ENCODE data around the gene LILRB4. TPM values are rescaled to one million over a fixed set of nuclear protein-coding genes. Genes with fewer than 3 reads are reported as not detected.
"Not testable (repeated sequence)": the region's sequence is repeated elsewhere in the genome, so short reads cannot be mapped to it uniquely, and the experiment has no call there.

LILRB4 gene
- polyA plus RNA-seq, 1 donor = 2.2 TPM

- not testable (repeated sequence) for H3K27ac ChIP-seq (ENCODE audit: low read length); H3K4me3 ChIP-seq (ENCODE audit: low read length); H3K9me3 ChIP-seq (ENCODE audit: control insufficient read depth, low read depth, low read length); H3K4me1 ChIP-seq (ENCODE audit: control insufficient read depth, insufficient read depth, low read length); H3K36me3 ChIP-seq (ENCODE audit: control insufficient read depth, insufficient read depth, low read length); DNase-seq; H3K27me3 ChIP-seq (ENCODE audit: control insufficient read depth, insufficient read depth, low read length)
- 100% methylated on average over 1 of the region's 9 CpGs for WGBS (ENCODE audit: insufficient coverage, low lambda C conversion rate)
Measured at GRCh38 chr19:54630262-54630661, 32.5 kb upstream of the LILRB4 start, which contains the start of gene LILRB1. LILRB1 (plus strand) TSS chr19:54630484; CDS start chr19:54631074, 590 bp downstream.

GRCh38 chr19:54630782-54631181 is 32.0 kb upstream of the LILRB4 start:
- DNase-seq = no peak
- H3K9me3 ChIP-seq (ENCODE audit: control insufficient read depth, low read depth, low read length) = no peaks in the 10 kb centered on the region
- no peaks in the 10 kb centered on the region for H3K4me1 ChIP-seq (ENCODE audit: control insufficient read depth, insufficient read depth, low read length)
- no peak overlapping the region for H3K27ac ChIP-seq (ENCODE audit: low read length)
- H3K27me3 ChIP-seq (ENCODE audit: control insufficient read depth, insufficient read depth, low read length) = no peaks in the 10 kb centered on the region
- WGBS (ENCODE audit: insufficient coverage, low lambda C conversion rate) = no CpG with 5 or more reads among the region's 6 CpGs
- H3K36me3 ChIP-seq (ENCODE audit: control insufficient read depth, insufficient read depth, low read length) = no peaks in the 10 kb centered on the region
- no peak overlapping the region for H3K4me3 ChIP-seq (ENCODE audit: low read length)

GRCh38 chr19:54631489-54632337 is 31.1 kb upstream of the LILRB4 start:
- DNase-seq; H3K4me1 ChIP-seq (ENCODE audit: control insufficient read depth, insufficient read depth, low read length); H3K36me3 ChIP-seq (ENCODE audit: control insufficient read depth, insufficient read depth, low read length); H3K27me3 ChIP-seq (ENCODE audit: control insufficient read depth, insufficient read depth, low read length); H3K4me3 ChIP-seq (ENCODE audit: low read length); H3K27ac ChIP-seq (ENCODE audit: low read length); H3K9me3 ChIP-seq (ENCODE audit: control insufficient read depth, low read depth, low read length): not testable (repeated sequence)
- no CpG with 5 or more reads among the region's 23 CpGs for WGBS (ENCODE audit: insufficient coverage, low lambda C conversion rate)

DNA sequence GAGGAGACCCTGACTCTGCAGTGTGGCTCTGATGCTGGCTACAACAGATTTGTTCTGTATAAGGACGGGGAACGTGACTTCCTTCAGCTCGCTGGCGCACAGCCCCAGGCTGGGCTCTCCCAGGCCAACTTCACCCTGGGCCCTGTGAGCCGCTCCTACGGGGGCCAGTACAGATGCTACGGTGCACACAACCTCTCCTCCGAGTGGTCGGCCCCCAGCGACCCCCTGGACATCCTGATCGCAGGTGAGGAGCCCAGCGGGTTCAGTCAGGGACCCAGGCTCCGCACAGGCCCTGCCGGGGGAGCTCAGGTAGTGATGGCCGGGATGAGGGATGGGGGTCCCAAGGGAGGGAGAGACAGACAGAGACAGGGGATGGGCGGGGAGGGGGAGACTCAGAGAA is 30.3 kb upstream of the LILRB4 start:
- not testable (repeated sequence) for H3K27ac ChIP-seq (ENCODE audit: low read length); H3K4me3 ChIP-seq (ENCODE audit: low read length); H3K36me3 ChIP-seq (ENCODE audit: control insufficient read depth, insufficient read depth, low read length); DNase-seq; H3K4me1 ChIP-seq (ENCODE audit: control insufficient read depth, insufficient read depth, low read length); H3K27me3 ChIP-seq (ENCODE audit: control insufficient read depth, insufficient read depth, low read length); H3K9me3 ChIP-seq (ENCODE audit: control insufficient read depth, low read depth, low read length)
- WGBS (ENCODE audit: insufficient coverage, low lambda C conversion rate) = no CpG with 5 or more reads among the region's 16 CpGs

GRCh38 chr19:54633401-54633800 is 29.4 kb upstream of the LILRB4 start:
- Histone ChIP-seq H3K4me1 (ENCODE audit: control insufficient read depth, insufficient read depth, low read length) (no peaks in the 10 kb centered on the region), H3K27me3 (ENCODE audit: control insufficient read depth, insufficient read depth, low read length) (no peaks in the 10 kb centered on the region), H3K4me3 (ENCODE audit: low read length) (no peak overlapping the region), H3K9me3 (ENCODE audit: control insufficient read depth, low read depth, low read length) (no peaks in the 10 kb centered on the region), H3K27ac (ENCODE audit: low read length) (no peak overlapping the region), H3K36me3 (ENCODE audit: control insufficient read depth, insufficient read depth, low read length) (no peaks in the 10 kb centered on the region)
- no CpG with 5 or more reads among the region's 7 CpGs for WGBS (ENCODE audit: insufficient coverage, low lambda C conversion rate)
- DNase-seq = no peak

DNA sequence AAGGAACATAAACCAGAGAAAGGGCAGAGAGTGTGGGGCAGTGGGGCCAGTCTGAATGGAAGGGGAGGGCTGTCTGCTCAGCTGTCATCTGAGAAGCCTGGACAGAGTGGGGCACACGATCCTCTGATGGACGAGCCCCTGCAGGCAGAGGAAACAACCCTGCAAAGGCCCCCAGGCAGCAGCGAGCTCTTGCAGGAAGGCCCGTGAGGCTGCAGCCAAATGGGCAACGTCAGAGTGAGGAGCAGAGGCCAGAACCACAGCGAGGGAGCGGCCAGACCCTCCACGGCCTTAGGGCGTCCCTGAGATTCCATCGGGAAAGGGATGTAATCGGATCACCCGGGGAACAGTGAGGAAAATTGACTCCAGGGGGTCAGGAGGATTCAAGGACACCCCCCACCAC is 26.7 kb upstream of the LILRB4 start:
- not testable (repeated sequence) for H3K36me3 ChIP-seq (ENCODE audit: control insufficient read depth, insufficient read depth, low read length); H3K4me1 ChIP-seq (ENCODE audit: control insufficient read depth, insufficient read depth, low read length); H3K27me3 ChIP-seq (ENCODE audit: control insufficient read depth, insufficient read depth, low read length); H3K27ac ChIP-seq (ENCODE audit: low read length); H3K4me3 ChIP-seq (ENCODE audit: low read length); H3K9me3 ChIP-seq (ENCODE audit: control insufficient read depth, low read depth, low read length); DNase-seq
- WGBS (ENCODE audit: insufficient coverage, low lambda C conversion rate) = no CpG with 5 or more reads among the region's 12 CpGs

- no peaks in the 10 kb centered on the region for H3K27me3 ChIP-seq (ENCODE audit: control insufficient read depth, insufficient read depth, low read length)
- H3K27ac ChIP-seq (ENCODE audit: low read length) = no peak overlapping the region
- H3K36me3 ChIP-seq (ENCODE audit: control insufficient read depth, insufficient read depth, low read length) = no peaks in the 10 kb centered on the region
- H3K4me1 ChIP-seq (ENCODE audit: control insufficient read depth, insufficient read depth, low read length) = no peaks in the 10 kb centered on the region
- 86% methylated on average over 7 of the region's 18 CpGs for WGBS (ENCODE audit: insufficient coverage, low lambda C conversion rate)
- H3K4me3 ChIP-seq (ENCODE audit: low read length) = no peak overlapping the region
- H3K9me3 ChIP-seq (ENCODE audit: control insufficient read depth, low read depth, low read length) = no peaks in the 10 kb centered on the region
- DNase-seq = no peak
Measured at GRCh38 chr19:54638683-54639082, 24.1 kb upstream of the LILRB4 start.

DNA sequence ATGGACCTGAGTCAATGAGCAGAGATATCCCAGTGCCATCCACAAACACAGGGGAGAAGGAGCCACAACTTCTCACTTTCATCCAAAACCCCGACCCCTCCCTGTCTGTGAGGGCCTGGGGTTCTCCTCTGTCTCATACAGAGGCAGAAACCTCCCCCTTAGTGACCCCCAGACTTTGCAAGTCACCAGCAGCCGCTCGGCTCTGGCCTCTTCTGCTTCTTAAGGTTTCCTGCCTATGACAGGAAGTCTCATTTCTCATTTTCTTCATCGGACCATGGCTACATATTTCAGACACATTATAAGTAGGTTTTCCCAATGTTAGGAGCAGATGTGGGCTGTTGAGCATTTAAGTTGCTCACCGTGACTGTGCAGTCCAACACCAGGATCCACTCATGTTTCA is 19.8 kb upstream of the LILRB4 start:
- not testable (repeated sequence) for H3K27me3 ChIP-seq (ENCODE audit: control insufficient read depth, insufficient read depth, low read length); H3K4me3 ChIP-seq (ENCODE audit: low read length); DNase-seq; H3K9me3 ChIP-seq (ENCODE audit: control insufficient read depth, low read depth, low read length); H3K36me3 ChIP-seq (ENCODE audit: control insufficient read depth, insufficient read depth, low read length); H3K4me1 ChIP-seq (ENCODE audit: control insufficient read depth, insufficient read depth, low read length); H3K27ac ChIP-seq (ENCODE audit: low read length)
- no CpG with 5 or more reads among the region's 5 CpGs for WGBS (ENCODE audit: insufficient coverage, low lambda C conversion rate)

DNA sequence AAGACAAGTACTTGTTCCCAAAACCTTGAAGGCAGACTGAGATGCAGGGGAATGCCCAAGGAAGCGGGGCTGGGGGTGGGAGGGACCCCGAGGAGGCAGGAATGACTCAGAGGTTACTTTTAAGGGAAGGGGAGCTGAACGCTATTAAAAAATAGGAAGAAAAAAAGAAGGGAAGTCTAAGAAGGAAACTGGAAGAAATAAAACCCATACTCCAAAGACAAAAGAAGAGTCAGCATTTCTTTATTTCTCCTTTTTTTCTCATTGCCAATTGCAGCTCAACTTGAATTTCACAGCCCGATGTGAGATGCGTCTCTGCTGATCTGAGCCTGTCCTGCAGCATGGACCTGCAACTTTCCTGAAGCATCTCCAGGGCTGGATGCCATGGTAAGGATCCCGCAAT is 19.2 kb upstream of the LILRB4 start:
- not testable (repeated sequence) for DNase-seq; H3K4me3 ChIP-seq (ENCODE audit: low read length); H3K27ac ChIP-seq (ENCODE audit: low read length); H3K36me3 ChIP-seq (ENCODE audit: control insufficient read depth, insufficient read depth, low read length); H3K4me1 ChIP-seq (ENCODE audit: control insufficient read depth, insufficient read depth, low read length); H3K27me3 ChIP-seq (ENCODE audit: control insufficient read depth, insufficient read depth, low read length); H3K9me3 ChIP-seq (ENCODE audit: control insufficient read depth, low read depth, low read length)
- WGBS (ENCODE audit: insufficient coverage, low lambda C conversion rate) = 60% methylated on average over 1 of the region's 6 CpGs

DNA sequence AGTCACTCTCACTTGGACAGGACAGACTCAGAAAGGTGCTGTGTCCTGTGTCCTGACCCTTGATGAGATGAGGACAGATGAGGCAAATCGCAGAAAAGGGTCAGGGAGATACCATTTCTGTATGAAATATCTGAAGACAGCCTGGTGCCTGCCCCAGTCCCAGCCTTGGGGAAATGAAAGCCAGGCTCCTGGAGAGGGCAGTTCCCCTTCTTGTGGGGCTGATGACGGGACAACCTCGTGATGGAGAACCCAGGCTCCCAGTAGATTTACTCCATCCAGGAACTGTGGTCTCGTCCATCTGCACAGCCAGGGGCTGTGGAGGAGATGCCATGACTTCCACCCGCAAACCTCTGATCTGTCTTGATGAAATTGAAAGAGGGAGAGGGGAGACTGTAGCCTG is 18.7 kb upstream of the LILRB4 start:
- DNase-seq = no peak
- no peaks in the 10 kb centered on the region for H3K27me3 ChIP-seq (ENCODE audit: control insufficient read depth, insufficient read depth, low read length)
- WGBS (ENCODE audit: insufficient coverage, low lambda C conversion rate) = no CpG with 5 or more reads among the region's 5 CpGs
- no peaks in the 10 kb centered on the region for H3K9me3 ChIP-seq (ENCODE audit: control insufficient read depth, low read depth, low read length)
- H3K4me3 ChIP-seq (ENCODE audit: low read length) = no peak overlapping the region
- H3K27ac ChIP-seq (ENCODE audit: low read length) = no peak overlapping the region
- no peaks in the 10 kb centered on the region for H3K4me1 ChIP-seq (ENCODE audit: control insufficient read depth, insufficient read depth, low read length)
- H3K36me3 ChIP-seq (ENCODE audit: control insufficient read depth, insufficient read depth, low read length) = no peaks in the 10 kb centered on the region

DNA sequence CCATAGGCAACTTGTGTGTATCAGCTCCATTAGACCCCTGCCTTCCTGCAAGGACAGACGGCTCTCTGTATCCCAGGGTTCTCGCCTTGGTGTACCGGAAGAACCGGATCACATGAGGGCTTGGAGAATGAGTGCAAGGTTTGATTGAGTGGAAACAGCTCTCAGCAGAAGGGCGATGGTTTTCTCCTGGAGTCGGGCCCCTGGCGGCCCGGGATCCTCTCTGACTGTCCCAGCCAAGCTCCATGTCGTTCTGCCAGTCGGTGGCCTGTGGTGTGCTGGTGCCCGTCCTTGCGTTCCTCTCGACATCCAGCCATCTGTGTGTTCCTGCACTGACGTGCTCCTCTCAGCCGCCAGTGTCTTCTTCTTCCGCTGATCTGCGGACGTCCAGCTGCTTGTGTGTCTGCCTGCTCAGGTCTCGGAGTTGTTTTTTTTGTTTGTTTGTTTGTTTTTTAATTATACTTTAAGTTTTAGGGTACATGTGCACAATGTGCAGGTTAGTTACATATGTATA is 16.4 kb upstream of the LILRB4 start:
- DNase-seq = no peak
- no peak overlapping the region for H3K27ac ChIP-seq (ENCODE audit: low read length)
- no peaks in the 10 kb centered on the region for H3K36me3 ChIP-seq (ENCODE audit: control insufficient read depth, insufficient read depth, low read length)
- H3K27me3 ChIP-seq (ENCODE audit: control insufficient read depth, insufficient read depth, low read length) = no peaks in the 10 kb centered on the region
- H3K4me1 ChIP-seq (ENCODE audit: control insufficient read depth, insufficient read depth, low read length) = no peaks in the 10 kb centered on the region
- H3K9me3 ChIP-seq (ENCODE audit: control insufficient read depth, low read depth, low read length) = no peaks in the 10 kb centered on the region
- H3K4me3 ChIP-seq (ENCODE audit: low read length) = no peak overlapping the region
- no CpG with 5 or more reads among the region's 19 CpGs for WGBS (ENCODE audit: insufficient coverage, low lambda C conversion rate)

All from large intestine (tissue), 3 donors.